ENCODE results near the gene VWA5A.

DNA sequence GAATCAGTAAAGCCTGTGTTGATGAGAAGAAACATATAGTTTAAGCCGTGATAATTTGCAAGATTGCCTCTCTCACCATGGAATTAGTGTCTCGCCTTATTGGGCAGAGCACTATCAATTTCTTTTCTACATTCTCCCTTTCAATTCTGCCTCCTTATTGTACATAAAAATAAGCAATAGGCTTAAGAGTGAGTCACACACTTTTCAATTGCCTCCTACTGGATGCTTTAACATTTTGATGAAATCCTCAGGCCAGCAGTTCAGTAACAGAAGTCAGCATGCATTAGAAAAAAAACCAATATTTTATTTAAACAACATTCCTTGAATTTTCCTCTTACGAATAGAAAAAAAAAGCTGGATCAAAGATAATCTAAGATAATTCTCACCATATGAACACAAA lies 33.8 kb upstream of the VWA5A start:
- no peak for TF ChIP-seq EZH2 (IDR thresholded peaks at IDR 0.05; ENCODE audit: insufficient read depth, poor library complexity, severe bottlenecking)
- no peak for TF ChIP-seq EZH2phosphoT487 (IDR thresholded peaks at IDR 0.05; ENCODE audit: insufficient read depth, low read depth)

Data from GM23248 (cell line).